ENCODE measurements around the gene DCTD.

Gene DCTD

GRCh38 chr4:182893474-182894080 is 23.6 kb downstream of the DCTD start:
- FAIRE-seq (no peak), DNase-seq (ENCODE audit: low spot score) (no peak)

GRCh38 chr4:182893047-182893446 is 24.1 kb downstream of the DCTD start:
- DNase-seq (ENCODE audit: low spot score) (no peak), FAIRE-seq (no peak)

GRCh38 chr4:182890202-182890601 is 27.0 kb downstream of the DCTD start:
- FAIRE-seq: no peak
- DNase-seq (ENCODE audit: low spot score): no peak

GRCh38 chr4:182888891-182889290 is 28.3 kb downstream of the DCTD start:
- FAIRE-seq (no peak), DNase-seq (ENCODE audit: low spot score) (no peak)

GRCh38 chr4:182886768-182887167 is 30.4 kb downstream of the DCTD start:
- DNase-seq (ENCODE audit: low spot score) (no peak), FAIRE-seq (no peak)

- no peak for DNase-seq (ENCODE audit: low spot score)
- no peak for FAIRE-seq
Measured at GRCh38 chr4:182886205-182886604, 31.0 kb downstream of the DCTD start.

GRCh38 chr4:182885738-182886077 is 31.5 kb downstream of the DCTD start:
- no peak for DNase-seq (ENCODE audit: low spot score)
- FAIRE-seq: no peak

- FAIRE-seq: no peak
- DNase-seq (ENCODE audit: low spot score): no peak
Measured at GRCh38 chr4:182885022-182885737, 32.0 kb downstream of the DCTD start.

GRCh38 chr4:182884040-182884439 is 33.1 kb downstream of the DCTD start:
- DNase-seq (ENCODE audit: low spot score): no peak
- no peak for FAIRE-seq

- DNase-seq (ENCODE audit: low spot score): no peak
- no peak for FAIRE-seq
Measured at GRCh38 chr4:182883351-182883750, 33.8 kb downstream of the DCTD start.

- DNase-seq (ENCODE audit: low spot score) (no peak), FAIRE-seq (no peak)
Measured at GRCh38 chr4:182881914-182882313, 35.3 kb downstream of the DCTD start.

- no peak for FAIRE-seq
- no peak for DNase-seq (ENCODE audit: low spot score)
Measured at GRCh38 chr4:182880387-182881356, 36.5 kb downstream of the DCTD start.

- FAIRE-seq: no peak
Measured at GRCh38 chr4:182879913-182880312, 37.3 kb downstream of the DCTD start.

GRCh38 chr4:182878633-182879495 is 38.3 kb downstream of the DCTD start:
- FAIRE-seq: no peak
- no peak for DNase-seq (ENCODE audit: low spot score)

More at GRCh38 chr4:182879913-182880312, 37.3 kb downstream of the DCTD start:
- DNase-seq (ENCODE audit: low spot score): no peak

GRCh38 chr4:182877326-182877883 is 39.8 kb downstream of the DCTD start:
- FAIRE-seq: no peak
- DNase-seq (ENCODE audit: low spot score): no peak

- FAIRE-seq (no peak), DNase-seq (ENCODE audit: low spot score) (no peak)
Measured at GRCh38 chr4:182876427-182876826, 40.8 kb downstream of the DCTD start.

GRCh38 chr4:182875453-182876405 is 41.5 kb downstream of the DCTD start:
- FAIRE-seq (no peak), DNase-seq (ENCODE audit: low spot score) (no peak)

GRCh38 chr4:182874797-182875345 is 42.3 kb downstream of the DCTD start:
- DNase-seq (ENCODE audit: low spot score): no peak
- no peak for FAIRE-seq

- FAIRE-seq (no peak), DNase-seq (ENCODE audit: low spot score) (no peak)
Measured at GRCh38 chr4:182874304-182874751, 42.9 kb downstream of the DCTD start.

Measured in RCC 7860 (cell line).